GM21367 (cell line): ENCODE measurements around the gene MGAT5B.
"Not testable (repeated sequence)": the region's sequence is repeated elsewhere in the genome, so short reads cannot be mapped to it uniquely, and the experiment has no call there.

Experiments used
- ATAC-seq: cut with Tn5 transposase; IDR thresholded peaks from one replicate; pipeline ENCODE4 v1.9.1; 2021; ENCODE audit not compliant: unreplicated experiment

Gene MGAT5B

GRCh38 chr17:76847031-76847430 is 21.2 kb upstream of the MGAT5B start:
- no peak for ATAC-seq

- ATAC-seq, result no peak
These were observed 19.5 kb upstream of the MGAT5B start for GRCh38 chr17:76848670-76849069.

- not testable (repeated sequence) for ATAC-seq
These were observed 19.0 kb upstream of the MGAT5B start for GRCh38 chr17:76849160-76849559.

GRCh38 chr17:76852843-76853242 is 15.4 kb upstream of the MGAT5B start:
- no peak for ATAC-seq

- no peak for ATAC-seq
These were observed 13.1 kb upstream of the MGAT5B start for GRCh38 chr17:76855105-76855504.

- ATAC-seq, result no peak
These were observed 6.1 kb upstream of the MGAT5B start for GRCh38 chr17:76862079-76862478.

- ATAC-seq, result no peak
These were observed 5.7 kb upstream of the MGAT5B start for GRCh38 chr17:76862494-76862893.

- no peak for ATAC-seq
These were observed 4.2 kb upstream of the MGAT5B start for GRCh38 chr17:76864024-76864423.

GRCh38 chr17:76865174-76865573 is 3.0 kb upstream of the MGAT5B start:
- no peak for ATAC-seq

- no peak for ATAC-seq
These were observed 2.0 kb upstream of the MGAT5B start for GRCh38 chr17:76866203-76866602.

GRCh38 chr17:76866774-76867577 is 1.2 kb upstream of the MGAT5B start:
- ATAC-seq, result no peak

- no peak for ATAC-seq
These were observed 527 bp upstream of the MGAT5B start for GRCh38 chr17:76867578-76868175.

GRCh38 chr17:76868669-76869495 is 678 bp downstream of the MGAT5B start:
- ATAC-seq, result no peak

- no peak for ATAC-seq
These were observed 1.5 kb downstream of the MGAT5B start for GRCh38 chr17:76869496-76870376.

GRCh38 chr17:76870377-76870714 is 2.1 kb downstream of the MGAT5B start:
- no peak for ATAC-seq

- no peak for ATAC-seq
These were observed 3.5 kb downstream of the MGAT5B start for GRCh38 chr17:76871668-76872067.

GRCh38 chr17:76872221-76872873 is 4.1 kb downstream of the MGAT5B start:
- no peak for ATAC-seq

- ATAC-seq, result no peak
These were observed 4.6 kb downstream of the MGAT5B start for GRCh38 chr17:76872874-76873221.

- ATAC-seq, result no peak
These were observed 5.7 kb downstream of the MGAT5B start for GRCh38 chr17:76873856-76874255.

GRCh38 chr17:76877437-76877836 is 9.2 kb downstream of the MGAT5B start:
- no peak for ATAC-seq

GRCh38 chr17:76878568-76878967 is 10.4 kb downstream of the MGAT5B start:
- no peak for ATAC-seq
